Smooth muscle cell (in vitro differentiated cells): ENCODE measurements around the gene MYO7B. TPM values are rescaled to one million over a fixed set of nuclear protein-coding genes. Genes with fewer than 3 reads are reported as not detected.

Experiments used
- DNase-seq: peaks from one replicate; lab custom pipeline; 2025; ENCODE audit not compliant: unreplicated experiment; lab: John Stamatoyannopoulos, UW
- H2AFZ ChIP-seq: fragments of 200-600 bp; sonication (generic); 2 replicates; pipeline ENCODE4 v1.6.0; 2016; ENCODE audit warnings: antibody characterized with exemption, low read depth, mild to moderate bottlenecking
- H3F3A ChIP-seq: fragments of 200-600 bp; sonication (generic); 2 replicates; pipeline ENCODE4 v1.6.0; 2017; ENCODE audit warnings: antibody characterized with exemption, low read depth
- H3K27ac ChIP-seq: fragments of 200-600 bp; sonication (generic); 2 replicates; pipeline ENCODE4 v1.5.1; 2016; ENCODE audit warnings: low read depth, mild to moderate bottlenecking
- H3K27me3 ChIP-seq: fragments of 200-600 bp; sonication (generic); 2 replicates; pipeline ENCODE4 v1.6.1; 2016; ENCODE audit warnings: low read depth, mild to moderate bottlenecking
- H3K36me3 ChIP-seq: fragments of 200-600 bp; sonication (generic); 2 replicates; pipeline ENCODE4 v1.5.1; 2016; ENCODE audit warnings: low read depth
- H3K4me1 ChIP-seq: fragments of 200-600 bp; sonication (generic); 2 replicates; pipeline ENCODE4 v1.5.1; 2016; ENCODE audit warnings: low read depth
- H3K4me2 ChIP-seq: fragments of 200-600 bp; sonication (generic); 2 replicates; pipeline ENCODE4 v1.6.0; 2016; ENCODE audit warnings: mild to moderate bottlenecking
- H3K4me3 ChIP-seq: fragments of 200-600 bp; sonication (generic); 2 replicates; pipeline ENCODE4 v1.5.1; 2016; ENCODE audit warnings: mild to moderate bottlenecking
- H3K79me2 ChIP-seq: fragments of 200-600 bp; sonication (generic); 2 replicates; pipeline ENCODE4 v1.6.0; 2016; ENCODE audit warnings: low read depth, mild to moderate bottlenecking
- H3K9ac ChIP-seq: fragments of 200-600 bp; sonication (generic); 2 replicates; pipeline ENCODE4 v1.6.0; 2016; ENCODE audit warnings: low read depth
- H3K9me3 ChIP-seq: fragments of 200-600 bp; sonication (generic); replicated peaks from 2 replicates; pipeline ENCODE4 v1.5.1; 2016; ENCODE audit warnings: low read depth
- H4K20me1 ChIP-seq: fragments of 200-600 bp; sonication (generic); 2 replicates; pipeline ENCODE4 v1.6.0; 2016; ENCODE audit warnings: low read depth
- WGBS: methylation state at CpG from one replicate; pipeline ENCODE4 v1.1.7; 2016; ENCODE audit warnings: low lambda C conversion rate; 5-methylcytosine and 5-hydroxymethylcytosine counted together
- polyA plus RNA-seq: library from polyadenylated mRNA; unstranded; fragments of >200 nt; fragmentation: Nextera tagmentation; extraction: Ambion mirVana; gene quantifications from 2 replicates; pipeline ENCODE4 v1.2.1, GENCODE V29; 2016
- total RNA-seq: library from RNA; depleted of rRNA; stranded (reverse); fragments of >200 nt; gene quantifications from 2 replicates; pipeline ENCODE4 v1.2.3, GENCODE V29; 2014
- TF ChIP-seq, protein P1 (sequence below): fragments of 200-600 bp; sonication (generic); IDR thresholded peaks from 2 replicates; pipeline ENCODE4 v1.5.1; 2017; ENCODE audit warnings: borderline replicate concordance, mild to moderate bottlenecking, antibody characterized with exemption; ENCODE audit not compliant: insufficient read depth, poor library complexity, severe bottlenecking

Gene MYO7B
- total and polyA plus RNA-seq, 2 experiments from 2014 or later = 0.09 to 0.35 TPM

- H3K27me3 ChIP-seq = no peaks in the 10 kb centered on the region
- no peaks in the 10 kb centered on the region for H3K4me1 ChIP-seq
- H2AFZ ChIP-seq = no peak overlapping the region
- no peak overlapping the region for H3K4me3 ChIP-seq
- no peak for DNase-seq
- 96% methylated on average over 14 of the region's 27 CpGs for WGBS
- H3K4me2 ChIP-seq = no peak overlapping the region
- no peaks in the 10 kb centered on the region for H3K9me3 ChIP-seq
- H3K36me3 ChIP-seq = no peaks in the 10 kb centered on the region
- no peak overlapping the region for H3K9ac ChIP-seq
- TF ChIP-seq, protein P1, sequence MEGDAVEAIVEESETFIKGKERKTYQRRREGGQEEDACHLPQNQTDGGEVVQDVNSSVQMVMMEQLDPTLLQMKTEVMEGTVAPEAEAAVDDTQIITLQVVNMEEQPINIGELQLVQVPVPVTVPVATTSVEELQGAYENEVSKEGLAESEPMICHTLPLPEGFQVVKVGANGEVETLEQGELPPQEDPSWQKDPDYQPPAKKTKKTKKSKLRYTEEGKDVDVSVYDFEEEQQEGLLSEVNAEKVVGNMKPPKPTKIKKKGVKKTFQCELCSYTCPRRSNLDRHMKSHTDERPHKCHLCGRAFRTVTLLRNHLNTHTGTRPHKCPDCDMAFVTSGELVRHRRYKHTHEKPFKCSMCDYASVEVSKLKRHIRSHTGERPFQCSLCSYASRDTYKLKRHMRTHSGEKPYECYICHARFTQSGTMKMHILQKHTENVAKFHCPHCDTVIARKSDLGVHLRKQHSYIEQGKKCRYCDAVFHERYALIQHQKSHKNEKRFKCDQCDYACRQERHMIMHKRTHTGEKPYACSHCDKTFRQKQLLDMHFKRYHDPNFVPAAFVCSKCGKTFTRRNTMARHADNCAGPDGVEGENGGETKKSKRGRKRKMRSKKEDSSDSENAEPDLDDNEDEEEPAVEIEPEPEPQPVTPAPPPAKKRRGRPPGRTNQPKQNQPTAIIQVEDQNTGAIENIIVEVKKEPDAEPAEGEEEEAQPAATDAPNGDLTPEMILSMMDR = no peak
- H3F3A ChIP-seq = no peaks in the 10 kb centered on the region
- H3K27ac ChIP-seq = no peak overlapping the region
- H4K20me1 ChIP-seq = no peaks in the 10 kb centered on the region
- no peaks in the 10 kb centered on the region for H3K79me2 ChIP-seq
Measured at GRCh38 chr2:127593228-127594115, 58.0 kb downstream of the MYO7B start.

DNA sequence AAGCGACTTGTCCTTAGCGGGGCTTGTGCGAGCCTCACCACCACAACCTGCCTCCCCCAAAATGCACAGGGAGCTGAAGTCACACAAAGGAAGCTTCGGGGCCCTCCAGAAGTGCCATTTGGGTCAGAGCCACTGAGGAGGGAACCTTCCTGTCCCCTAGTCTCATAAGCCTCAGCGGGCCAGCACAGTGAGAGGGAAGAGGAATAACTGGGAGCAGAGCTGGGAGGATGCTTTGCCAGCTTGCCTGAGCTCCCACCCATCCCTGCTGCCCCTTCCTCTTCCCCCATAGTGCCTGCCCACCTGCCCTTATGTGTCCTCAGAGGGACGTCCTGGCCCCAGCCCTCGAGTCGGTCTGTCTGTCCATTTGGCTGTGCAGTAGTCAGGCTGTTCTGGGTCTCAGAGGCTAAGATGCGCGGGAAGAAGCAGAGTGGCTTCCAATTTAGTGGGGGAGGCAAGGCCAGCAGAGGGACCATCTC is 58.7 kb downstream of the MYO7B start:
- WGBS = 95% methylated on average over 10 of the region's 10 CpGs
- Histone ChIP-seq H3K4me3 (no peak overlapping the region), H3K4me2 (no peak overlapping the region), H3K9me3 (no peaks in the 10 kb centered on the region), H3K27ac (no peak overlapping the region), H4K20me1 (no peaks in the 10 kb centered on the region), H3K4me1 (peaks cover 3% of the 10 kb centered on the region), H3F3A (no peaks in the 10 kb centered on the region), H3K9ac (no peak overlapping the region), H3K79me2 (no peaks in the 10 kb centered on the region), H3K27me3 (no peaks in the 10 kb centered on the region), H3K36me3 (no peaks in the 10 kb centered on the region), H2AFZ (no peak overlapping the region)
- TF ChIP-seq, protein P1 = no peak
- no peak for DNase-seq

DNA sequence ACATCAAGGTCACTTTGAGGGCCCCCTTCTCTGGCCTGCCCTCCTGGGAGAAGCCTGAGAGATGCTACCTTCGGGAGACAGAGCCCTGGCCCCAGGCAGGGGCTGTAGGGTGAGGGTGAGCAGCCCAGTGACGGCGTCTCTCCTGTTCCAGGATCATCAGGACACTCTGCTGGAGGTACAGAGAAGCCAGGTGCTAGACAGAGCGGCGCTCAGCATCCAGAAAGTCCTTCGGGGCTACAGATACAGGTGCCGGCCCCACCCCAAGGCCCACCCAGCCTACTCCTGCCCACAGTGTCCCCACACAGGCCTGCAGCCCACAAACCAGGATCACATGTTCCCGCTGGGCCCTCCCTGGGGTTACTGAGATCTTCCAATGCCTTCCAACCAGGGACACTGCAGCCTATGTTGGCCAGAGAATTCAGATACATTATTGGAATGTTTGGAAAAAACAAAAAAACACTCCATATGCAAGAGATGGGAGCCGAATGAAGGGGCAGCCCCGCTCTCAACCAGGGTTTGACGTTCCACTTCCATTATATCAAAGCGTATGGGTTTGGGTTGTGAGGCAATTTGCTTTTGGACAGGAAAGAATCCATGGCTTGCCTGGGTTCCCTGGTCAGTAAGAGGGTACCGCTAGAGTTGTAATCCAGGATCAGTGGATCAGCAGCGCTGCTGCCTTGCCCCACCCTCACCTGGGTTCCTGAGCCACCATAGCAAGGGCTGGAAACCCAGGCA is 61.0 kb downstream of the MYO7B start:
- Histone ChIP-seq H3K9me3 (no peaks in the 10 kb centered on the region), H3K36me3 (no peaks in the 10 kb centered on the region), H3F3A (no peaks in the 10 kb centered on the region), H3K9ac (no peak overlapping the region), H3K79me2 (no peaks in the 10 kb centered on the region), H2AFZ (no peak overlapping the region), H3K4me3 (no peak overlapping the region), H3K4me1 (peaks cover 3% of the 10 kb centered on the region), H3K27ac (no peak overlapping the region), H4K20me1 (no peaks in the 10 kb centered on the region), H3K4me2 (no peak overlapping the region), H3K27me3 (no peaks in the 10 kb centered on the region)
- TF ChIP-seq, protein P1 = no peak
- no peak for DNase-seq
- WGBS = 94% methylated on average over 14 of the region's 14 CpGs
